HG02763 (cell line): Measurements from ENCODE around the gene SCN4A.
"Not testable (repeated sequence)": the region's sequence is repeated elsewhere in the genome, so short reads cannot be mapped to it uniquely, and the experiment has no call there.

Experiments
- ATAC-seq: cut with Tn5 transposase; IDR thresholded peaks from one replicate; pipeline ENCODE4 v1.9.1; 2021; ENCODE audit warnings: mild to moderate bottlenecking, moderate library complexity; ENCODE audit not compliant: unreplicated experiment

Gene SCN4A

GRCh38 chr17:63918305-63918704, 54.4 kb downstream of the SCN4A start:
- no peak for ATAC-seq

GRCh38 chr17:63917646-63918045, 55.1 kb downstream of the SCN4A start:
- ATAC-seq = no peak

- not testable (repeated sequence) for ATAC-seq
Measured at GRCh38 chr17:63917206-63917605, 55.5 kb downstream of the SCN4A start.

- ATAC-seq = no peak
Measured at GRCh38 chr17:63916566-63917185, 56.0 kb downstream of the SCN4A start.

- ATAC-seq = not testable (repeated sequence)
Measured at GRCh38 chr17:63915753-63916152, 57.0 kb downstream of the SCN4A start.

GRCh38 chr17:63914471-63914870, 58.2 kb downstream of the SCN4A start:
- ATAC-seq = no peak

- no peak for ATAC-seq
Measured at GRCh38 chr17:63911657-63912100, 61.0 kb downstream of the SCN4A start.

- ATAC-seq = no peak
Measured at GRCh38 chr17:63911041-63911635, 61.6 kb downstream of the SCN4A start, which contains the start of gene CSHL1. TSS of gene CSHL1 (minus strand) at chr17:63911258. CDS start at chr17:63911196, 62 bp downstream.

GRCh38 chr17:63910096-63910495, 62.6 kb downstream of the SCN4A start:
- ATAC-seq = no peak

GRCh38 chr17:63909586-63909985, 63.1 kb downstream of the SCN4A start:
- ATAC-seq = not testable (repeated sequence)

- ATAC-seq = not testable (repeated sequence)
Measured at GRCh38 chr17:63907161-63907778, 65.4 kb downstream of the SCN4A start.

- not testable (repeated sequence) for ATAC-seq
Measured at GRCh38 chr17:63904796-63905195, 67.9 kb downstream of the SCN4A start.

GRCh38 chr17:63903787-63904201, 68.9 kb downstream of the SCN4A start:
- not testable (repeated sequence) for ATAC-seq

GRCh38 chr17:63901971-63902370, 70.7 kb downstream of the SCN4A start:
- ATAC-seq = not testable (repeated sequence)

GRCh38 chr17:63898899-63899798, 73.6 kb downstream of the SCN4A start:
- not testable (repeated sequence) for ATAC-seq

GRCh38 chr17:63896524-63897354, 76.0 kb downstream of the SCN4A start, which contains the start of gene CSH1:
TSS of gene CSH1 (minus strand) at chr17:63896574. CDS start at chr17:63896511, 63 bp downstream.
- ATAC-seq = not testable (repeated sequence)

GRCh38 chr17:63894821-63895220, 77.9 kb downstream of the SCN4A start:
- ATAC-seq = not testable (repeated sequence)

GRCh38 chr17:63894021-63894420, 78.7 kb downstream of the SCN4A start:
- ATAC-seq = not testable (repeated sequence)

GRCh38 chr17:63892316-63893037, 80.2 kb downstream of the SCN4A start:
- not testable (repeated sequence) for ATAC-seq
